Measurements from ENCODE around the gene SPHK1.

SPHK1 gene

DNA sequence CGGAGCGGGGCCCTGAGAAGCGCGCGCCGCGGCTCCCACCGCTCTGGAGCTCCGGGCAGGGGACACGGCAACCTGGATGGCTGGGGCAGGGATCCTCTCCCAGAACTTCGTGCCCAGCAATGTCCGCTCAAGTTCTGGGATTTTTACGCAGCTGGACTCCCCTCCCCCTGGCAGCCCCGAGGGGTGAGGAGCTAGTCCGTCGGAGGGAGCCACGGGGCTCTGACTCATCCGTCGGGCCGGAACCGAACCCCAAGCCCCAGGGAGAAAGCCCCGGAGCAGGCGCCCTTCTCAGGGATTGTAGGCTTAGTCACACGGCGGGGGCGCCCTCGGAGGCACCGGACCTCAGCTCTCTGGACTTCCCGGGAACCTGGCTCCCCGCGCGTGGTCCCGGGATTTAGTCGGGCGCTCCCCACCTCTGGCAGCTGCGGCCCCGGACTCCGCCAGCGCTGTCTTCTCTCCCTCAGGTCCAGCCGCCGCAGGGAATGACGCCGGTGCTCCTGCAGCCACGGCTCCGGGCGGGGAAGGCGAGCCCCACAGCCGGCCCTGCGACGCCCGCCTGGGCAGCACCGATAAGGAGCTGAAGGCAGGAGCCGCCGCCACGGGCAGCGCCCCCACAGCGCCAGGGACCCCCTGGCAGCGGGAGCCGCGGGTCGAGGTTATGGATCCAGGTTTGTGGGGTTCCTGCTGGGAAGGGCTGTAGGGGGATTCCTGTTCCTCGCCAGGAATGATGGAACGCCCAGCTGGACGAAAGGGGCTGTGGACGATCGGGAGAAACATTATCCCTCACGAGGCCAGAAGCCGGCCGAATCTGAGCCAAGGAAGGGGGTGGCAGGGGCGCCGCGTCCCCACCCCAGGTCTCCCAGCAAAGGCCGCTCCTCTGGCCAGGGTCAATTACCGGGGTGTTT is 830 bp downstream of the SPHK1 start:
- DNase-seq (ENCODE audit: low spot score), result no peak

DNA sequence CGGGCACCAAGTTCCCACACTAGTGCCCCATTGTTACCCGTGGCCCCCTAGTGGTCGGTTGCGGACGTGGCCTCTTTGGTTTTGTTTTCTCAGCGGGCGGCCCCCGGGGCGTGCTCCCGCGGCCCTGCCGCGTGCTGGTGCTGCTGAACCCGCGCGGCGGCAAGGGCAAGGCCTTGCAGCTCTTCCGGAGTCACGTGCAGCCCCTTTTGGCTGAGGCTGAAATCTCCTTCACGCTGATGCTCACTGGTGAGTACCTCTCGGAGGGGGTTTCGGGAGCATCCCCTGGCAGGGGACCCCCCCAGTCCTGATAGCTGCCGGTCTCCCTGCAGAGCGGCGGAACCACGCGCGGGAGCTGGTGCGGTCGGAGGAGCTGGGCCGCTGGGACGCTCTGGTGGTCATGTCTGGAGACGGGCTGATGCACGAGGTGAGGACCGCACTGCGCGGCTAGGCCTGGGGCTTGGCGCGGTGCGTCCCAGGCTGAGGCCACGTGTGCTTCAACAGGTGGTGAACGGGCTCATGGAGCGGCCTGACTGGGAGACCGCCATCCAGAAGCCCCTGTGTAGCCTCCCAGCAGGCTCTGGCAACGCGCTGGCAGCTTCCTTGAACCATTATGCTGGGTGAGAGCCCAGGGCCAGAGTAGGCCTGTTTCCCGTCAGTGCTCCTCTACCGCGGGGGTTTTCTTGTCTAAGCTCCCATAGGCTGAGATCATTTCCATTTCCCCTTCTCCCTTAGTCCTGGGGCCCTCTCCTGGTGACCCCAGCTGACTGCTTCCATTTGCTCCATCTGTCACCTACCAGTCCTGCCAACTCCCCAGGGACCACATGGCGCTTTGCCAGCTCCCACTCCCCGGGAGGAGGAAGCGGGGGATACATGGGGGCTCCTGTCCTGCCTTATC is 1.7 kb downstream of the SPHK1 start:
- peak; percentile 94 for DNase-seq (ENCODE audit: low spot score)

- no peak for DNase-seq (ENCODE audit: low spot score)
Measured at GRCh38 chr17:76386966-76387765, 2.8 kb downstream of the SPHK1 start.

DNA sequence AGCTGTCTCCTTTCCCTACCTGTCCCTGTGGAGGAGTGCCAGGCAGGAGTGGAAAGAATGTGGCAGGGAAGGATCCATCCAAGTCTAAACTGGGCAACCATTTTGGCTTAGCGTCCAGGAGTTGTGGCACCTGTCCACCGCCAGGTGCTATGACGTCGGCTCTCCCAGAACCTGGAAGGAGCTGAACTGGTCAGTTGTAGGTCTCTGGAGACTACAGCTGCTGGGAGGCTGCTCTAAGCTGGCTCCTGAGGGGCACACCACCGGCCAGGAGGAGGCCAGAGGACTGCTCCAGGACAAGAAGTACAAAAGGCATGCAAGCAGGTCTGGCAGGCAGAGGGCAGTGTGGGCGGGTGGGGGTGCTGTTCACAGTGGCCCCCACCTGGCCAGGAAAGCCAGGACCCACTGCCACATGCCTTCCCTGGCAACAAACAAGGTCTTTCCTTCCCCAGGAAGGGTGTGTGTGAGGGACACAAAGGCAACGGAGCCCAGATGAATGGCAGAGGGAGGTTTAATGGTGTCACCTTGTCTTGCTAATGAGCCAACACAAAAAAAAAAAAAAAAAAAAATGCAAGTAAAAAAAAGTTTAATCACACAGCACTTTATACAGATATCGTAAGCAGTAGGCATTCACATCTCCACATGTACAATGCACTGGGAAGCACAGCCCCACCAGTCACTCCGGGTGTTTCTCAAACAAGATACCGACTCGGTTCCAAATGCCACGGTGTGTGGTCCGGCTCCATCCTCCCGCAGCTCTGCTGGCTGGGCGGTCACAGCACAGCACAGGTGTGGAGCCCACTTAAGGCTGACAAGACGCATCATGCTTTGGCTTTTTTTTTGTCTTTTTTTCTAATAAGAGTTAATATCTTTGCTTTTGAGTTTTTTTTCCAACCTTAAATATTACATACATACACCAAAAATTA is 4.8 kb downstream of the SPHK1 start:
- DNase-seq (ENCODE audit: low spot score), result no peak

DNA sequence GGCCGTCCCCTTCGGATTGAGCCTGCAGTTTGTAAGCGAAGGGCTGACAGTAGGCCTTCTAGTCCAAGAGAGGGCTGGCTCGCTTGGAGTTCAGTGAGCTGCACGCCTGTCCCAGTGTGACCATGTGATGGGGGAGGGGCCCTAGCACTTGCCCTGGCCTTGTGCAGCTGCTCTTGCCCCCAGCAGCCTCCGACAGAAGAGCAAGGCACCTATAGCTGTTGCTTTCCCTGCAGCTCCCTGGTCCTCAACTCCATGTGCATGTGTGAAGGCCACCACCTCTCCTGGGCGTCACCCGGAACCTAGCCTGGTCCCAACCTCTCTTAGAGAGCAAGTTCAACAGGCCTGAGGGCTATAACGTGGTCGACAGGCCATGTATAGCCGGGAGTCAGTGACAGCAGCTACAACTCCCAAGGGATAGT is 5.6 kb downstream of the SPHK1 start:
- DNase-seq (ENCODE audit: low spot score), result no peak

DNA sequence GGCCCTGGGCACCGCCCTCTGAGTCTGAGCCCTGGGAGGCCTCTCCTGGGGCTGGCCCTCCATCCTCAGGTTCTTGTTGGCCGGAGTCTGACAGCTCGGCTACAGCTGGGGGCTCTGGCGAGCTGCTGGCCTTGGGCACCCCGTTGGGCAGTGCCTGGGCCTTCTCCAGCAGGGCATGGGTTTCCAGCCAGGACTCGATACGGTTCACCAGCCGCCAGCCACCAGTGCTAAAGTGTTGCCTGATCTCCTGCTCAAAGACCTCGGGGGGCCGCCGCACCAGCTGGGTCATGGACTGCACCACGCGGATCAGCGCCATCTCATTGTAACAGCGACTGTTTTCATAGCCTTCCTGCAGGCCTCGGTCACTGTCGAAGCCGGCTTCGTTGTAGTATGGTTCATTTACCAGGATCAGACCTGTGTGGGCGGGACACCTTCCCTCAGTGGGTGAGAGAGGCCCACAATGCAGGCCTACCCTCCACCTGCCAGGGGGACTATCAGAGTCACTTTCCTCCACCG is 6.8 kb downstream of the SPHK1 start:
- DNase-seq (ENCODE audit: low spot score), result no peak

DNA sequence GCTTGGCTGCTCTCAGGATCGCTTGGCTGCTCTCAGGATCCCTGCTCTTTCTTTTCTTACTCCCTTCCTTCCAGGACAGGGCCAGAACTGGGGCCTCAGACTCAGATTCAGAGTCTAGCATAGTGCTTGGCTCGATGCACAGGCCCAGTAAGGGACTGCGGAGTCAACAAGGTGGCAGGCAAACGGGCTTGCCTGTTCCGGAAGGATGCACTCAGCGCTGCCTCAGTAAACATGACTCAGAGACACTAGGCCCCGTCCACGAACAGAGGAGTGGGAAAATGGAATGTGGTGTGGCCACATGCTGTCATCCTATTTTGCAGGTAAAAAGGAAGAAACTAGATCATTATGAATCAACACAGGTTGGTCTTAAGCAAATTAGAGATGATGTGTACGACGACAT is 9.8 kb downstream of the SPHK1 start:
- no peak for DNase-seq (ENCODE audit: low spot score)

GRCh38 chr17:76395980-76396379 is 11.6 kb downstream of the SPHK1 start:
- DNase-seq (ENCODE audit: low spot score), result no peak

- no peak for DNase-seq (ENCODE audit: low spot score)
Measured at GRCh38 chr17:76397184-76397583, 12.8 kb downstream of the SPHK1 start.

DNA sequence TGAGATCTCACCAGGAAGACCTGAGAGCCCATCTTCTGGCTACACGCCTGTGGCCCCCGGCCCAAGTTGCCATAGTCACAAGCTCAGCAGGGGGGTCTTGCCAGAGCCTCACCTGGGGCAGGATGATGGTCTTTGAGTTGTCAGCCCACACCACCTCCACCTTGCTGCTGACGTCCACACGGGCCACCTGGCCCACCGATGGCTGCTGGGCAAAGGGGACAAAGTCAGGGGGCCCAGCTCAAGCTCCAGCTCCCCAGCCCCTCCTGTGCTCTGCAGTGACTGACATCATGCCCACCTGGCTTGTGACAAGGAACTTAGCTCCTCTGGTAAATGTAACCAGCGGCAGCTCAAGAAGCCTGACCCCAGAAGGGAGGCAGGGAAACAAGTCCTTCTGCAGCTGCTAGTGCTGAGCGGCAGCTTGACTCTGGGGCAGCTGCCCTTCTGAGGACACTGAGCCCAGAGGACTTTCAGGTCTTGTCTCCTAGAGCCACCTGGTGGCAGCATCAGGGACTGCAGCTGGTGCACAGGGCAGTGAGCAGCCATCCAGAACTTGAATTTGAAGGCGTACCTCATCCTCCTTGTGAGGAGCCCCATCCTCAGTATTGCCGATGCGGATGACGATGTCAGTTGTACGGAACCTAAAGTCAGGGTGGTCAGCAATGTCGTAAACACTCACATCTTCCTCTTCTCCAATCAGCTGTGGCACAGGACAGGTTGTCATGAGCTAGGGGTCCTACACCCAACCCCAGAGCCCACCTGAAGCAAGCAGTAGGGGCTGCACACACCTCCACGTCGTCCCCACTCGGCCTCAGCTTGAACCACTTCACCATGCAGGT is 13.5 kb downstream of the SPHK1 start:
- peak; percentile 84 for DNase-seq (ENCODE audit: low spot score)

DNA sequence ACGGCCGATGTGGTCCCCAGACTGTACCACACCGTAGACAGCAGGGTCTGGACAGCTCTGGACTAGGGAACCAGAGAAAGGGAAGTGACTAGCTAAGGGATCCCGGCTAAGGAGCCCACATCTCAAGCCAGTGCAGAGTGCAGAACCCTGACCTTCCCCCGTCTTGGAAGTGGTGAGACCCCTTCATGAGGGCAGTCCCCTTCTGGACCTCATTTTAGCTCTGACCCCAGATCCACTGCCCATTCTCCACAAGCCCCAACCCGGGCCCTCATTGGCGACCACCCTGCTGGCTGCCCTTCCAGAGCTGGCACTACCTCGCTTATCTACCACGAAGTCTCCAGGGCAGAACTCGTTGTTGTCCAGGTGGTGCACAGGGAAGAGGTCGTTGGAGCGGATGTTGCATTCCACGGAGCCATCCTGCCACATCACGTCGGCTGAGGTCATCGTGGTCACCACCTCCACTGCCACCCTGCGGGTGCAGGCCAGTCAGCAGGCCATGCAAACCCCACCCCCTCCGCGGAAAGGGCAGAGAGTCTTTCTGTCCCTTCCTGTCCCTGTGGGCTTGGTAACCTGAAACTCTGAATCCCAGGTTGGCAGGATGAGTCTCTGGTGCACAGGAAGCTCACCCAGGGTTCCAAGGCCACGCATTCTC is 14.2 kb downstream of the SPHK1 start:
- DNase-seq (ENCODE audit: low spot score), result no peak

DNA sequence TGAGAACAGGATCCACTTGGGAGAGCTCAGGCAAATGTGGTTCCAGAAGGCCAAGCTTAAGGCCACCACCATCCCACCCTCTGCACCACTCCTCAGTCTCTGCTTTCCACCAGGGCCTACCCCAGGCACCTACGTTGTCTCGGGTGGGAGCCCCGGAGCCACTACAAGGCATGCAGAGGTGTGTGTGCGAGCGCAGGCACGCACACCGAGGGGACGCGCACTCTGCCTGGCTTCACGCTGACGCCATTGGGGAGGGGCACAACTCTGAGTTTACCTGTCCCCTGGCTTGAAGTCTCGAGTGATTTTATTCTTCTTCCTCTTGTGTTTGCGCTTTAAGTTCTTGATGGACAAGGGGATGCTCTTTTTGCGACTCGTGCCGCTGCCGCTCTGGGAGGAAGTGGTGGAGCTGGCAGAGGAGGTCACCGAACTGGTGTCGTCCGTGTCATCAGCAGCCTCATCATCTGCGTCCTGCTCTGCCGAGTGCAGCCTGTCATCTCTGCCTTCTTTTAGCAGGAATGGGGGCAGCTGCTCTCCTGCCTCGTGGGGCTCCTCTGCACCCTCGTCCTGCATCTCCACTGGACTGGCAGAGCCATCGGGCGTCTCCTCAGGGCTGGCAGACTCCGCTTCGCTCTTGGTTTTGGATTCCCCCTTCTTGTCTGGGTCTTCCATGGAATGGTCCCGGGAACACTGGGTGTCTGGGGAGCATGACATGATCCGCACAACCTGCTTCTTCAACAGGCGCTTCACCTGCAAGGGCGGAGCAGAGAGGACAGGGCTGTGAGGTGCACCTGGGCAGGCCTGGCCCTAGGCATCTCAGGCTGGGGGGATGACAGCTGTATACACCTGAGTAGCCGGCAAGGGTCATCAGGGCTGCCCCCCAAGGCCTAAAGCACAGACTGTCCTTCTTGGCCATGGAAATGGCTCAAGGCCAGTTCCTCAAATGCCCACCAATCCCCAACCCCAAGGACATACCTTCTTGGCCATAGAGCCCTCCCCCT is 15.1 kb downstream of the SPHK1 start:
- no peak for DNase-seq (ENCODE audit: low spot score)

GRCh38 chr17:76402711-76403110 is 18.3 kb downstream of the SPHK1 start:
- DNase-seq (ENCODE audit: low spot score), result no peak

- DNase-seq (ENCODE audit: low spot score), result no peak
Measured at GRCh38 chr17:76404256-76404655, 19.8 kb downstream of the SPHK1 start.

DNA sequence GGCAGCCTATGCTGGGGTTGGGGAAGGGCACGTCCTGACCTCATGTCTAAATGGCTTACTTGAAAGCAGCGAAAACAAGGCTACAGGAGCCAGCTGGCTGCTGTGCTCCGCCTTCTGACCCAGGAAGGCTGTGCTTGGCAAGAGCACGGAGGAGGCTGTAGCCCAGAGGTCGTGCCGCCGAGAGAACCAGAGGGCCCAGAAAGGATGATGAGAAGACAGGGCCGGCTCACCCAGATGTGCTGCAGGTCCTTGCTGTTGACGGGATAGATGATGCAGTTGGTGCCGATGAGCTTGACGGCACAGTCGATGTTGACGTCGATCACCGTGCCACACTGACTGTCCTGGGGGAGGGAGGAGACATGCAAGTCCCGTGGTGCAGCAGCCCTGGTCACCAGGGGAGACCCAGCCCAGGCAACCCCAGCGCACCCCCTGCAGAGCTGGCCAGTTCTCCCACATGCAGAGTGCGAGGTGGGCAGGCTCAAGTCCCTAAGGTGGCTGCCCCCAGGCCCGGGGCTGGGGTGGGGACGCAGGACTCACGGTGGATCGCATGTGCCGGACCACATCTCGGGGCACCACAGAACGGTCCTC is 20.7 kb downstream of the SPHK1 start:
- DNase-seq (ENCODE audit: low spot score), result no peak

GRCh38 chr17:76405607-76405966 is 21.2 kb downstream of the SPHK1 start:
- no peak for DNase-seq (ENCODE audit: low spot score)

- no peak for DNase-seq (ENCODE audit: low spot score)
Measured at GRCh38 chr17:76405967-76406647, 21.7 kb downstream of the SPHK1 start.
